Parathyroid adenoma (tissue), 2 donors: ENCODE measurements around the gene BAIAP2.

Experiments used
- H2AFZ ChIP-seq: fragments of 300-600 bp; sonication (generic); one replicate; pipeline ENCODE4 v1.7.0; 2017; ENCODE audit warnings: antibody characterized with exemption, mild to moderate bottlenecking
- H3K27ac ChIP-seq: fragments of 300-600 bp; sonication (generic); one replicate; pipeline ENCODE4 v1.7.0; 2017
- H3K27me3 ChIP-seq: fragments of 300-600 bp; sonication (generic); one replicate; pipeline ENCODE4 v1.7.0; 2017; ENCODE audit warnings: low read length; ENCODE audit not compliant: control insufficient read depth, insufficient read depth
- H3K36me3 ChIP-seq: fragments of 300-600 bp; sonication (generic); one replicate; pipeline ENCODE4 v1.7.0; 2017; ENCODE audit warnings: low read length; ENCODE audit not compliant: control insufficient read depth, insufficient read depth
- H3K4me1 ChIP-seq: fragments of 300-600 bp; sonication (generic); one replicate; pipeline ENCODE4 v1.7.0; 2017; ENCODE audit warnings: control low read depth
- H3K4me2 ChIP-seq: fragments of 300-600 bp; sonication (generic); one replicate; pipeline ENCODE4 v1.7.0; 2017; ENCODE audit warnings: low read length
- H3K4me3 ChIP-seq: fragments of 300-600 bp; sonication (generic); one replicate; pipeline ENCODE4 v1.7.0; 2017; ENCODE audit warnings: low read depth, low read length
- H3K79me2 ChIP-seq: fragments of 300-600 bp; sonication (generic); one replicate; pipeline ENCODE4 v1.7.0; 2017; ENCODE audit warnings: control low read depth
- H3K9ac ChIP-seq: fragments of 300-600 bp; sonication (generic); one replicate; pipeline ENCODE4 v1.7.0; 2017; ENCODE audit warnings: mild to moderate bottlenecking
- H3K9me3 ChIP-seq: fragments of 300-600 bp; sonication (generic); one replicate; pipeline ENCODE4 v1.7.0; 2017; ENCODE audit warnings: low read length; ENCODE audit not compliant: control insufficient read depth
- TF ChIP-seq, protein P1 (sequence below): fragments of 300-600 bp; sonication (generic); IDR thresholded peaks from one replicate; pipeline ENCODE4 v1.7.0; 2017; ENCODE audit warnings: antibody characterized with exemption, mild to moderate bottlenecking
- donor health status: primary hyperparathyroidism.

The BAIAP2 gene

DNA sequence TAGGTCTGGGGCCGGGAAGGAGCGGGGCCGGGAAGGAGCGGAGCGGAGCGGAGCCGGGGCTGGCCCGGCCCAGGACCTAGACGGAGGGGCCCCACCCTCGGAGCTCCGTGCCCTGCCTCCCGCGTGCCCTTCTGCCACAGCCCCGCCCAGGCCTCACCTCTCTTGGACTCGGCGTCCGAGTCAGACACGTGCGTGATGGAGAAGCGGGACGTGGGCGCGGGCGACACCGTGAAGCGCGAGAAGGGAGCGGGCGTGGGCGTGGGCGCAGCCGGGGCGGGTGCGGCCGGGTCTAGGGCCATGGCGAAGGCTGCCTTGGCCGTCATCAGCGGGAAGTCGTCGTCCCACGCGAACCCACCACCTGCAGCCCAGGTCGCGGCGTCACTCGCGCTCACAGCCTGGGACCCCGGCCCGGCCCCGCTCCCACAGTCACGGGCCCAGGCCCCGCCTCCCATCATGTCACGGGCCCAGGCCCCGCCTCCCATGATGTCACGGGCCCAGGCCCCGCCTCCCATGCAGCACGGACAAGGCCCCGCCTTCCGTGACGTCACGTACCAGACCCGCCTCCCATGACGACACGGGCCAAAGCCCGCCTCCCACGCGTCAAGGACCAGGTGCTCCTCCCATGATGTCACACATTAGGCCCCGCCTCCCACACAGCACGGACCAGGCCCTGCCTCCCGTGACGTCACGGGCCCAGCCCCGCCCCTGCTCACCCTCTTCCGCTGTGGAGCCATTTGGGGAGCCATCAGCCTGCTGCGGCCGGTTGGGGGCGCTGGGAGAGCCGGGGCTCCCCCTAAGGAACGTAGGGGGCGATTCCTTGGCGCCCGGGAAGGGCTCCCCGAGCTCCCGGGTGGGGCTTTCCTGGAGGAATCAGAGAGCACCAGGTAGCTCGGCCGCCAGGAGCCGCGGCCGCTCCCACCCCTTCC, 84.5 kb downstream of the BAIAP2 start:
- no peak overlapping the region for H2AFZ ChIP-seq
- no peaks in the 10 kb centered on the region for H3K4me1 ChIP-seq
- TF ChIP-seq, protein P1, sequence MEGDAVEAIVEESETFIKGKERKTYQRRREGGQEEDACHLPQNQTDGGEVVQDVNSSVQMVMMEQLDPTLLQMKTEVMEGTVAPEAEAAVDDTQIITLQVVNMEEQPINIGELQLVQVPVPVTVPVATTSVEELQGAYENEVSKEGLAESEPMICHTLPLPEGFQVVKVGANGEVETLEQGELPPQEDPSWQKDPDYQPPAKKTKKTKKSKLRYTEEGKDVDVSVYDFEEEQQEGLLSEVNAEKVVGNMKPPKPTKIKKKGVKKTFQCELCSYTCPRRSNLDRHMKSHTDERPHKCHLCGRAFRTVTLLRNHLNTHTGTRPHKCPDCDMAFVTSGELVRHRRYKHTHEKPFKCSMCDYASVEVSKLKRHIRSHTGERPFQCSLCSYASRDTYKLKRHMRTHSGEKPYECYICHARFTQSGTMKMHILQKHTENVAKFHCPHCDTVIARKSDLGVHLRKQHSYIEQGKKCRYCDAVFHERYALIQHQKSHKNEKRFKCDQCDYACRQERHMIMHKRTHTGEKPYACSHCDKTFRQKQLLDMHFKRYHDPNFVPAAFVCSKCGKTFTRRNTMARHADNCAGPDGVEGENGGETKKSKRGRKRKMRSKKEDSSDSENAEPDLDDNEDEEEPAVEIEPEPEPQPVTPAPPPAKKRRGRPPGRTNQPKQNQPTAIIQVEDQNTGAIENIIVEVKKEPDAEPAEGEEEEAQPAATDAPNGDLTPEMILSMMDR, result no peak
- no peaks in the 10 kb centered on the region for H3K36me3 ChIP-seq
- H3K4me2 ChIP-seq, result no peak overlapping the region
- no peaks in the 10 kb centered on the region for H3K79me2 ChIP-seq
- no peak overlapping the region for H3K9ac ChIP-seq
- no peaks in the 10 kb centered on the region for H3K27me3 ChIP-seq
- H3K4me3 ChIP-seq, result no peak overlapping the region
- no peaks in the 10 kb centered on the region for H3K9me3 ChIP-seq
- no peak overlapping the region for H3K27ac ChIP-seq

DNA sequence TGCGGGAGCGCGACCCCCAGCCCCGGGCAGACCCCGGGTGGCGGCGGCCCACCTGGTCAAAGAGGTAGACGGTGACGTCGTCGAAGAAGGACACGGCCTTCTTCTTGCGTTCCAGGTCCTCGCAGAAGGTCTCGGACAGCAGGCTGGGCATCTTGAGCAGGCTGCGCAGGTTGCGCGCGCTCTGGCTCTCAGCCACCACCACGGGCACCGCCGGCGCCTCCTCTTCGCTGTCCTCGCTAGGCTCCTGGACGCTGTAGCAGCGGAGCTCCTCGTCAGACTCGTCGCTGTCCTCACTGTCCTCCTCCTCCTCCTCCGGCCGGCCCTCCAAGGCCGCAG, 85.2 kb downstream of the BAIAP2 start:
- no peaks in the 10 kb centered on the region for H3K27me3 ChIP-seq
- no peaks in the 10 kb centered on the region for H3K79me2 ChIP-seq
- H3K9ac ChIP-seq, result no peak overlapping the region
- no peak overlapping the region for H3K4me2 ChIP-seq
- TF ChIP-seq, protein P1, result no peak
- H3K4me3 ChIP-seq, result no peak overlapping the region
- H3K9me3 ChIP-seq, result no peaks in the 10 kb centered on the region
- no peak overlapping the region for H2AFZ ChIP-seq
- no peaks in the 10 kb centered on the region for H3K36me3 ChIP-seq
- no peak overlapping the region for H3K27ac ChIP-seq
- no peaks in the 10 kb centered on the region for H3K4me1 ChIP-seq

DNA sequence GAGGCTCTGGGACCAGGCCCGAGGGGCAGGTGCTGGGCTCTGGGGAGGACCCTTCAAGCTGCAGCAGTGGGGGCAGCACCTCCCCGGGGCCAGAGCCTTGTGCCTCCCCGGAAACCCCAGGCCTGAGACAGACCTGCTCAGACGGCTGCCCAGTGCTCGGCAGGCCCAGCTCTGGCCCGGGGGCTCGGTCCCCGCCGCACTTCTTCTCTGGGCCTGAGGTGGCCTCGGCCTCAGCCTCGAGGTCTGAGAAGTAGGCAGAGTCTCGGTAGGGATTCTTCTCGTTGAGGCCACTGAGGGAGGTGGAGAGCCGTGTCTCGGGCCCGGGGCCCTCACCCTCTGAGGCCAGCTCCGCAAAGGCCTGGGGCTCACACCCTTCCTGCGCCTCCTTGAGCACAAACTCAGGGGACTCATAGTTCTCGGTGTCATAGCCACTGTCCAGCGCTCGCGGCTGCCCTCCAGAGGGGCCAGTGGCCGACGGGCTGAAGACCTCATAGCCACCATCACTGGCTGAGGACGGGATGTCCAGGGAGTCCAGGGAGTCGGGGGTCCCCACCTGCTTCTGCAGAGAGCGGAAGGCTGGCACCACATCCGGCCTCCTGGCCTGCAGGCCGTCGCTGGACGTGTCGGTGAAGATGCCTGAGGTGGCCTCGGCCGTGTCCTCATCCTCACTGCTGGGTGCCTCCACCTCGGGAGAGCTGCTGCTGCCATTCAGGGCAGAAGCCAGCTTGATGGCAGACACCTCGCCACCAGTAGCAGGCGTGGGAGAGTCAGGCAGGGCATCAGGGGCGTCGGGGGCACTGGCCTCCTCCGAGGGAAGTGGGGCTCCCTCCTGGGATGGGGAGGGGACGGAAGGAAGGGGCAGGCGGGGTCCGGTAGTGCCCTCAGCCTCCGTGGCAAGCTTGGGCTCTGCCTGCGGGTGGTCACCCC, 86.0 kb downstream of the BAIAP2 start:
- Histone ChIP-seq H3K27ac (no peak overlapping the region), H3K9ac (no peak overlapping the region), H3K4me1 (no peaks in the 10 kb centered on the region)

DNA sequence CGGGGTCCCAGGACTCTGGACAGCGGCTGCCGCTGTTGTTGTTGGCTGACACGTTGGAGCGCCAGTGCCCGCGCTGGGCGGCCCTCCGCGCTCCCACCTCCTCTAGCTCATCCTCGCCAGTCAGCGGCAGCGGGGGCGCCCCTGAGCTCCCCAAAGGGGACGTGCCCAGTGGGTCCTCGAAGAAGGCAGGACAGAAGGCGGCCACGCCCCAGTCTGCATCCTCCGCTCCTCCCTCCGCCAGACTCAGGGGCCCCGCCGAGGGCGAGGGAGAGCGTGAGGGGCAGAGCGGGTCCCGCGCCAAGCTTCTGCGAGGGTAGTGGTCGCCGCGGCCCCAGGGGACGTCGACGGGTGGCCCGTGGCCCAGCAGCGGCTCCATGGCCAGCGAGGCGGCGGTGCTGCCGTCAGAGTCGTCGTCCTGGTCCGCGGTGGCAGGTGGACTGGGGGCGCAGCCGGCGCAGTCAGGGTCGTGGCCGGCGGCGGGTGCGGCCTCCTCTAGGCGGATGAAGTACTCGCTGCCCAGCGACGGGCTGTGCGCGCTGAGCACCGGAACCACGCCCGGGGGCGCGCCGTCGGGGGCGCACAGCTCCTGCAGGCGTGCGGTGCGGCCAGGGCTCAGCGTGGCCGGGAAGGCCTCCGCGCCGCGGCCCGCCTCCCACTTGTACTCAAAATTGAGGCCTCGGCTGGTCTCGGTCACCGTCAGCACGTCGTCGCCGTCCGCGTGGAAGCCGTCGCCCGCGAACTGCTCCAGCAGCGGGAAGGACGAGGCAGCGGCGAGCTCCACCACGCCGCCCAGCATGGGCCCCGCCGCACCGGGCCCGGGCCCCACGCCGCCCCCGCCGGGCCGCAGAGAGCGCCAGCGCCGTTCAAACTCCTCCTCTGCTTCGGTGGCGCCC, 87.1 kb downstream of the BAIAP2 start:
- Histone ChIP-seq H3K4me2 (no peak overlapping the region), H3K4me3 (no peak overlapping the region), H3K9me3 (no peaks in the 10 kb centered on the region), H2AFZ (no peak overlapping the region), H3K27ac (no peak overlapping the region), H3K27me3 (no peaks in the 10 kb centered on the region), H3K4me1 (no peaks in the 10 kb centered on the region), H3K79me2 (no peaks in the 10 kb centered on the region), H3K9ac (no peak overlapping the region), H3K36me3 (no peaks in the 10 kb centered on the region)
- TF ChIP-seq, protein P1, result no peak

More for the DNA sequence above, 86.0 kb downstream of the BAIAP2 start:
- no peak overlapping the region for H2AFZ ChIP-seq
- no peak overlapping the region for H3K4me3 ChIP-seq
- H3K9me3 ChIP-seq, result no peaks in the 10 kb centered on the region
- TF ChIP-seq, protein P1, result no peak
- no peaks in the 10 kb centered on the region for H3K79me2 ChIP-seq
- H3K36me3 ChIP-seq, result no peaks in the 10 kb centered on the region
- no peak overlapping the region for H3K4me2 ChIP-seq
- no peaks in the 10 kb centered on the region for H3K27me3 ChIP-seq
